ENCODE data around the gene ACOXL. TPM values are rescaled to one million over a fixed set of nuclear protein-coding genes. Genes with fewer than 3 reads are reported as not detected.

ACOXL gene
- total and polyA plus RNA-seq, 10 of the 15 experiments (the other 5 are each of a cell fraction or from before 2014, with no cell fraction given) = 0.05 to 1.3 (median 0.71) TPM

- TF ChIP-seq CREB1 (IDR thresholded peaks at IDR 0.05; ENCODE audit: low read depth) (no peak), SPI1 (IDR thresholded peaks at IDR 0.05; ENCODE audit: borderline replicate concordance, insufficient read depth, low read depth, low read length) (no peak), ZNF207 (IDR thresholded peaks at IDR 0.05; ENCODE audit: borderline replicate concordance) (no peak), SREBF1 (IDR thresholded peaks at IDR 0.05; ENCODE audit: low read length) (no peak), HDAC6 (IDR thresholded peaks at IDR 0.05; ENCODE audit: unreplicated experiment) (no peak)
These were observed 58.5 kb downstream of the ACOXL start (continued) for GRCh38 chr2:110790907-110791306.

GRCh38 chr2:110791435-110791834 is 59.1 kb downstream of the ACOXL start:
- SMC1A ChIA-PET (ENCODE audit: uncharacterized antibody, unreplicated experiment) = no interaction called here
- Histone ChIP-seq H4K20me1 (ENCODE audit: control insufficient read depth, insufficient read depth) (no peaks in the 10 kb centered on the region), H3K9ac (ENCODE audit: control insufficient read depth, insufficient read depth, low read length) (no peak overlapping the region), H3K4me2 (ENCODE audit: control insufficient read depth, insufficient read depth) (no peak overlapping the region), H3K27ac (ENCODE audit: control insufficient read depth, insufficient read depth) (no peak overlapping the region), H3K4me1 (ENCODE audit: control insufficient read depth, insufficient read depth, low read length) (no peaks in the 10 kb centered on the region), H3K79me2 (ENCODE audit: control insufficient read depth, insufficient read depth, low read length) (no peaks in the 10 kb centered on the region), H3K27me3 (replicated peaks in 1 of 2; ENCODE audit: control insufficient read depth in 2 of 2, insufficient read depth in 2 of 2, low read length in 1 of 2) (peaks cover 0 to 2% of the 10 kb centered on the region in 2 experiments; a peak in 2 of 4 replicates), H3K9me3 (replicated peaks; ENCODE audit: control insufficient read depth, insufficient read depth, low read length) (no peaks in the 10 kb centered on the region), H3K36me3 (ENCODE audit: control insufficient read depth in 2 of 2, insufficient read depth in 2 of 2, low read length in 1 of 2) (no peaks in the 10 kb centered on the region), H3K4me3 (no peak overlapping the region), H2AFZ (ENCODE audit: control insufficient read depth, low read depth, low read length) (no peak overlapping the region)
- intact Hi-C loops (cut with micrococcal nuclease; ENCODE audit: unreplicated experiment) (no loop called here), in situ Hi-C loops (cut with MboI) (no loop called here)
- 15% methylated on average over 4 of the region's 4 CpGs for WGBS (ENCODE audit: insufficient coverage, insufficient replicate concordance, low lambda C conversion rate, missing lambda C conversion rate)
- DNase-seq (ENCODE audit: low read depth, low spot score) (no peak), ATAC-seq (no peak), FAIRE-seq (no peak)
- no peak for TF ChIP-seq TCF12 (IDR thresholded peaks at IDR 0.05; ENCODE audit: low read depth, low read length)
- TF ChIP-seq POLR2A (IDR thresholded peaks at IDR 0.05; ENCODE audit: low read depth, low read length) = no peak
- no peak for TF ChIP-seq POLR2AphosphoS2 (IDR thresholded peaks at IDR 0.05; ENCODE audit: low read depth, low read length)
- no peak for TF ChIP-seq FOXM1 (IDR thresholded peaks at IDR 0.05; ENCODE audit: low read depth, low read length)
- no peak for TF ChIP-seq ZBTB40 (IDR thresholded peaks at IDR 0.05; ENCODE audit: borderline replicate concordance)
- no peak for TF ChIP-seq YY1 (IDR thresholded peaks at IDR 0.05; ENCODE audit: low read depth, low read length)
- TF ChIP-seq TAF1 (IDR thresholded peaks at IDR 0.05; ENCODE audit: borderline replicate concordance, low read depth, low read length) = no peak
- no peak for TF ChIP-seq MYB (IDR thresholded peaks at IDR 0.05; ENCODE audit: borderline replicate concordance, low read depth, low read length)
- TF ChIP-seq MYC (IDR thresholded peaks at IDR 0.05; ENCODE audit: insufficient read depth, insufficient read length, insufficient replicate concordance, low read length, severe bottlenecking) = no peak
- no peak for TF ChIP-seq JUND (IDR thresholded peaks at IDR 0.05; ENCODE audit: low read depth, low read length)
- TF ChIP-seq RCOR1 (conservative IDR thresholded peaks at IDR 0.05; ENCODE audit: low read depth, low read length) = no peak
- no peak for TF ChIP-seq ATF7 (IDR thresholded peaks at IDR 0.05; ENCODE audit: low read depth)
- no peak for TF ChIP-seq IRF4 (IDR thresholded peaks at IDR 0.05; ENCODE audit: low read depth, low read length)
- TF ChIP-seq ZNF384 (IDR thresholded peaks at IDR 0.05; ENCODE audit: borderline replicate concordance, low read depth, low read length) = no peak
- TF ChIP-seq NR2F1 (conservative IDR thresholded peaks at IDR 0.05) = no peak
- TF ChIP-seq CBFB (IDR thresholded peaks at IDR 0.05; ENCODE audit: low read depth) = no peak
- no peak for TF ChIP-seq ETV6 (conservative IDR thresholded peaks at IDR 0.05 in 1 of 2, IDR thresholded peaks at IDR 0.05 in 1 of 2; ENCODE audit: borderline replicate concordance in 1 of 2, low read depth in 1 of 2)
- no peak for TF ChIP-seq SREBF2 (IDR thresholded peaks at IDR 0.05; ENCODE audit: low read length)
- BruUV-seq (replicated peaks) = no TSS peak
- POLR2A ChIA-PET = no interaction called here
- CTCF ChIA-PET = interaction anchor here (2.1 kb wide), 1 partner anchor 21 kb away, joined by 6 read pairs; no protein-coding TSS in a partner anchor
- RAD21 ChIA-PET (ENCODE audit: unreplicated experiment) = no interaction called here

Measured in GM12878 (cell line).